Activated CD4-positive, alpha-beta T cell treated with anti-CD3 and anti-CD28 coated beads, Interleukin-2, amount 10 ng/mL, durations not matched to agents 24 days and 14 days (primary cell): ENCODE results near the gene PSTPIP1. TPM values are rescaled to one million over a fixed set of nuclear protein-coding genes. Genes with fewer than 3 reads are reported as not detected.

Experiments
- DNase-seq: peaks from one replicate; pipeline ENCODE4 v3.0.0; 2022
- H3K27ac Mint-ChIP-seq: one replicate; pipeline ENCODE4 v1.8.0; 2022; ENCODE audit warnings: mild to moderate bottlenecking, mixed read lengths
- H3K27me3 Mint-ChIP-seq: one replicate; pipeline ENCODE4 v1.8.0; 2022; ENCODE audit warnings: mixed read lengths
- H3K36me3 Mint-ChIP-seq: one replicate; pipeline ENCODE4 v1.8.0; 2022; ENCODE audit warnings: low read depth, mild to moderate bottlenecking, mixed read lengths
- H3K4me1 Mint-ChIP-seq: one replicate; pipeline ENCODE4 v1.8.0; 2021; ENCODE audit warnings: mixed read lengths
- H3K4me3 Mint-ChIP-seq: one replicate; pipeline ENCODE4 v1.8.0; 2022; ENCODE audit warnings: mild to moderate bottlenecking, moderate library complexity, mixed read lengths
- H3K9me3 Mint-ChIP-seq: one replicate; pipeline ENCODE4 v1.8.0; 2021; ENCODE audit warnings: mixed read lengths
- intact Hi-C: fragments of 100-400 bp; cut with micrococcal nuclease; formaldehyde crosslinking; loops from one replicate; pipeline ENCODE4 v1.15.1; 2023
- total RNA-seq: library from RNA; stranded (reverse); gene quantifications from 2 replicates; pipeline ENCODE4 v1.2.3, GENCODE V29; 2022

Gene PSTPIP1
- total RNA-seq, 1 donor from 2014 or later: 182 TPM

DNA sequence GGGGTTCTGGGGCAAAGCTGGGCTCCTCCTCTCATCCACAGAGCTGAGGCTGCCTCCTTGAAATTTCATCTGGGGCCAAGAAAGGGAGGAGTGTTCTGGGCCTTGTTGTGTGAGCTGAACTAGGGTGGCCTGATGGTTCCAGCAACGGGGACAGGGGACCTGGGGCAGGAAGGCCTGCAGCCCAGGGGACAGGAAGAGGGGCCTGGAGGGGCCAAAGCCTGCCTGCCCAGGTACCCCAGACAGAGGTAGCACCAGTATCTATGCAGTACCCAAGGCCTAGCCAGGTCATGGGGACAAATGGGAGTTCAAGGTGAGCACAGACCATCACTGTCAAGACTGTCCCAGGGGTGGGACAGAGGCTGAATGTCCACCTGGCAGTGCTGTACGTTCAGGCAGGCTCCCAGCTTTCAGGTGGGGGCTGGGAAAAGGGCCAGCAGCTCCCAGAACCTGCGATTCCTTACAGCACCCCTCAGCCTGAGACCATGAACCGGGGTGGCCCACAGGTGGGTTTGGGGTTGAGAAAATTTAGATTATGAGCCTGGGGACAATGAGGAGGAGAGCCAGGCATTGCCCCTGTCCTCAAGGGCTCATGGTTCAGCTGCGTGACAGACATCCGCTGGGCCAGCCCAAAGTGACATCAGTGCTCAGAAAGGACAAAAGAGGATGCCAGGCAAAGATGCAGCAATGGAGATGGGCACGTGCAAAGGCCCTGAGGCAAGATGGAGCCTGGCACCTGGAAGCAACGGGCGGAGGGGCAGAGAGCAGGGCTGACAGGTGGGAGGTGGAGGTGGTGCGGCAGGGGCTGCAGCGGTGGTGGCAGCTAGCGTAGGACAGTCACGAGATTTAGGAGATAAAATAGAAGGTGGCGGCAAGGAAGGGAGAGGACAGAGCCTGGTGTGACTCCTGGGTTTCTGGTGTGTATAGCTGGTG is 28.0 kb downstream of the PSTPIP1 start:
- no peak for DNase-seq
- peak overlapping the region; percentile 98 for H3K27ac Mint-ChIP-seq
- peaks cover 67% of the 10 kb centered on the region for H3K36me3 Mint-ChIP-seq
- intact Hi-C loops: loop anchor here (1.0 kb wide), 2 partner anchors 9 to 20 kb away; no protein-coding TSS in a partner anchor
- peak overlapping the region; percentile 77 for H3K4me3 Mint-ChIP-seq
- peaks cover 64% of the 10 kb centered on the region for H3K4me1 Mint-ChIP-seq
- no peaks in the 10 kb centered on the region for H3K27me3 Mint-ChIP-seq
- H3K9me3 Mint-ChIP-seq: no peaks in the 10 kb centered on the region

DNA sequence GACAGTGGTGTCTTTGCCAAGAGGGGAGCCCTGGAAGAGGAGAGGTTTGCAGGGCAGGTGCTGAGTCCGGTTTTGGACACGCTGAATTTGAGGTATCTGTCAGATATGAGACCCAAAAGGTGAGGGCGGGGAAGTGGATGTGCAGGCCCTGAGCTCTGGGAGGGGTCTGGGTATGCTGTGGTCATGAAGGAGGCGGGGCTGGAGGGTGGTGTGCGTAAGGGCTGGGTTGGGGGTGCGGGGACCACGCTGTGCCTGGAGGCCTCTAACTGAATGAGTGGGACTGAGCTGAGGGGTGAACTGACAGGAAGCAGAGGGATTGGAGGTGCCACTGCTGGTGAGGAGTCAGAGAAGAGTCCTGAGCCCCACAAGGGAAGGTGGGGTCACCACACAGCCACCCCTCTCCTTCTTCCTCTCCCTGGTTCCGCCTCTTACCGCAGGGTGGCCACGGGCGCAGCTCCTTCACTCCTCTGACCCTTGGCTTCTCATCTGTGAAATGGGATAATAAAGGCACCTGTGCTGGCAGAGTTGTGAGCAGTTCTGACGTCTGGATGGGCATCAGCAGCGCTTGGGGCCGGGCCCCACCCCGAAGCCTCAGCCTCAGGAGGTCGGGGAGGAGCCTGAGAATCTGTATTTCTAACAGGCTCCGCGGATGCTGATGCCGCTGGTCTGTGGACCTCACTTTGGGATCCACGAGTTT is 28.8 kb downstream of the PSTPIP1 start:
- H3K4me1 Mint-ChIP-seq: peaks cover 57% of the 10 kb centered on the region
- no peaks in the 10 kb centered on the region for H3K9me3 Mint-ChIP-seq
- H3K27me3 Mint-ChIP-seq: no peaks in the 10 kb centered on the region
- H3K4me3 Mint-ChIP-seq: peak overlapping the region; percentile 18
- DNase-seq: no peak
- H3K27ac Mint-ChIP-seq: peak overlapping the region; percentile 98
- intact Hi-C loops: loop anchor here (1.0 kb wide), 1 partner anchor 50 kb away; no protein-coding TSS in a partner anchor
- H3K36me3 Mint-ChIP-seq: peaks cover 62% of the 10 kb centered on the region

DNA sequence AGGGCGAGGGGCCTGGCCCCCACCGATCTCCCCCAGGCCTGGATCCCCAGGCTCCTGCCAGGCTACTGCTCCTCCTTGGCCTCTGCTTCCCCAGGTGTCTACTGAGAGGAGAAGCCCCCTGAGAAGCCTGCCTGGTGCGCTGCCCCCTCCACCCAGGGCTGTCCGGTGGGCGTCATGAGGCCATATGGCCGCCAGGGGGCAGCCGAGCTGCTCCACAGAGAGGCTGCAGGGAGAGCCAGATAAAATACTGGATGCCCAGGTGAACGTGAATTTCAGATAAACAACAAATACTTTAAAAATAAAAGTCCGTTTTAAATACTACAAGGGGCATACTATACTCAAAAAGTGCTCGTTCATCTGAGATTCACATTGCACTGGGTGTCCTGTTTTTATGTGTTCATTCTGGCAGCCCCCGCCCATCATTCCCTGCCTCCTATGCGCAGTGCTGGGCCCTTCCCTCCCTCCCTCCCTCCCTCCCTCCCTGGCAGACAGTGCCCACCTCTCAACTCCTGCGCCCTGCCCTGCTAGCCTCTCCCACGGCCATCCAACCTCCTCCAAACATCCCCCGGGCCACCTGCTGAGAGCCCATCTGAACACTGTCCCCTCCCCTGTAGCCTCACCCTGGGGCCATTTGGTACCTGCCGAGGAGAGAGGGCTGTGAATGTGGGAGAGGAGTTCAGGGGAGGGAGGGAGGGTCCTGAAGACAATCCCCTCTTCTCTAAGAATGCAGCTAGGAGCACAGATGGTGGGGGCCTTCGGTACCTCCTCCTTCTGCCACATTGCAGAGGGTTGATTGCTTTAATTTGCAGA is 29.6 kb downstream of the PSTPIP1 start:
- Mint-ChIP-seq H3K27me3 (no peaks in the 10 kb centered on the region), H3K27ac (peak overlapping the region; percentile 98), H3K4me3 (no peak overlapping the region), H3K36me3 (peaks cover 63% of the 10 kb centered on the region), H3K4me1 (peaks cover 52% of the 10 kb centered on the region), H3K9me3 (no peaks in the 10 kb centered on the region)
- intact Hi-C loops: loop anchor here (1.0 kb wide), 1 partner anchor 51 kb away; no protein-coding TSS in a partner anchor
- peak; percentile 91 for DNase-seq

DNA sequence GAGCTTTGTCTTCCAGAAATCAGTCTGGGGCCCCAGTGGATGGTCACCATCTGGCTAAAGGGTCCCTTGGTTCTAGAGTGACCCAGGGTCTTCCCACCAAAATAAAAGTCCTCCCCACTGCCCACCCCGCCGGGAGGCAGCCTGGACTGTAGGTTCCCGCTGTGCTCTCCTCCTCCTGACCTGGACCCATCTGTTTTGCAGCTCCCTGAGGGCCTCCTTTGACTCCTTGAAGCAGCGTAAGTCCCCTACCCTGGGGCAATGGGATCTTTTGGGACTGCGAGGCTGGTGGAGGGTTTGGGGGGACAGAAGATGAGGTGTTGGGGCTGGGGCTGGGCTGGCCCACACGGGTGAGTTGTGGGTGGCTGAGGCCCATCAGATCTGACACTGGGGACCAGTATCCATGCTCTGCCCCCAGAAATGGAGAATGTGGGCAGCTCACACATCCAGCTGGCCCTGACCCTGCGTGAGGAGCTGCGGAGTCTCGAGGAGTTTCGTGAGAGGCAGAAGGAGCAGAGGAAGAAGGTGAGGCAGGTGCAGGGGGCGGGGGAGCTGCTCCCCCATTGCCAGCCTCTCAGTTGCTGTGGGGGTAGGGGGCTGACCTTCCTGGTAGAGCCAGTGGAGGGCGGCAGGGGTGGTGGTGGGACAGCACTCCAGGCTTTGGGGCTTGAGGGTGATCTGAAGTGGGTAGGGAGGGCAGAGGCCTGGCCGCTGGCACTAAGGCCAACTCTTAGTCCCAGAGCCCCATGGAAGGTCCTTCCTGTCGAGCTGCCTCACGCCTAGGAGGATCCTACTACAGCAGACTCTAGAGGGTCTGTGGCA is 30.4 kb downstream of the PSTPIP1 start:
- H3K27me3 Mint-ChIP-seq: no peaks in the 10 kb centered on the region
- H3K9me3 Mint-ChIP-seq: no peaks in the 10 kb centered on the region
- peaks cover 44% of the 10 kb centered on the region for H3K4me1 Mint-ChIP-seq
- peak overlapping the region; percentile 39 for H3K27ac Mint-ChIP-seq
- no peak overlapping the region for H3K4me3 Mint-ChIP-seq
- intact Hi-C loops: no loop called here
- peaks cover 63% of the 10 kb centered on the region for H3K36me3 Mint-ChIP-seq
- no peak for DNase-seq

DNA sequence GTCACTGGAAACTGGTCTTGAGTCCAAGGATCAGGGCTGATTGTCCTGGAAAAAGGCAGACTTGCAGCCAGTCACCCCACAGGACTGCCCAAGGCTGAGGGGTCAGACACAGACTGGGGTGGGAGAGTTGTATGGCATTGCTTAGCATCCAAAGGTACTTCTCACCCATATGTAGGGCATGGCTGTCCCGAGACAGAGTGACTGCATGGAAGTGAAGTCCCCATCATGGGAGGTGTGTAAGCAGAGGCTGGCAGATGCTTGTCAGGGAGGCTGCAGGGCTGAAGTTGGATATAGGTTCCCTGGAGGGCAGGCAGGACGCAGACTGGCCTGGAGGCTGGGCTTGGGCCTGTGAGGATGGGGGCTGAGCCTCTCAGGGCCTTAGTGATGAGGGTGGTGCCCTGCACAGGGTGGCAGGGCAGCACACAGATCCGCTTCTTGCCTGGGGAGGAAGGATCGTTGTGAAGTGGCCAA is 31.1 kb downstream of the PSTPIP1 start:
- intact Hi-C loops: no loop called here
- Mint-ChIP-seq H3K4me1 (peaks cover 40% of the 10 kb centered on the region), H3K4me3 (no peak overlapping the region), H3K36me3 (peaks cover 62% of the 10 kb centered on the region), H3K27me3 (no peaks in the 10 kb centered on the region), H3K27ac (peak overlapping the region; percentile 58), H3K9me3 (no peaks in the 10 kb centered on the region)
- no peak for DNase-seq

DNA sequence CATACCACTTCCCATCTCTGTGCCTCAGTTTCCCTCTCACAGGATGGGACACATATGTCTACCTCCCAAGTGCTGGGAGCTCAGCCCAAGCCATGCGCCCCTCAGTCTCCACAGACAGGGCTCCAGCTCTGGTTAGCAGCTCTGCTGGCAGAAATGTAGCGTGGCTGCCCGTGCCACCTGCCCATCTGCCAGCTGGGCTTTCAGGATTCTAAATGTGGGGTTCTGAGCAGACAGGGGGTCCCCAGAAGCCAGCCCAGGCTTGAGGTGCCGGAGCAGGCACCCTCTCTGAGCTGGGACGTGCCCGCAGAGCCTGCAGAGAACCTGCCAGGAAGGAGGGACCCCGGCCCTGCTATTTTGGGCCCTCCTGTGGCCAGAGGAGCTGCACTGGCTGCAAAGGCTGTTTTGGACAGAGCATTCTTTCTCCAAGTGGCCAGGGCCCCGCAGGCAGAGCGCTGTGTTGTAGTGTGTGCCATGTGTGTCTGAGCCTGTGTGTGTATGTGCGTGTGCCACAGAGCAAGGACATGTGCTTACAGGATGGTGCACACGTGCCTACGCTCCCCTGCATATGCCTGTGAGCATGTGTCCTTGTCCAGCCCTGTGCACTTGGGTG is 31.7 kb downstream of the PSTPIP1 start:
- H3K27ac Mint-ChIP-seq: peak overlapping the region; percentile 53

DNA sequence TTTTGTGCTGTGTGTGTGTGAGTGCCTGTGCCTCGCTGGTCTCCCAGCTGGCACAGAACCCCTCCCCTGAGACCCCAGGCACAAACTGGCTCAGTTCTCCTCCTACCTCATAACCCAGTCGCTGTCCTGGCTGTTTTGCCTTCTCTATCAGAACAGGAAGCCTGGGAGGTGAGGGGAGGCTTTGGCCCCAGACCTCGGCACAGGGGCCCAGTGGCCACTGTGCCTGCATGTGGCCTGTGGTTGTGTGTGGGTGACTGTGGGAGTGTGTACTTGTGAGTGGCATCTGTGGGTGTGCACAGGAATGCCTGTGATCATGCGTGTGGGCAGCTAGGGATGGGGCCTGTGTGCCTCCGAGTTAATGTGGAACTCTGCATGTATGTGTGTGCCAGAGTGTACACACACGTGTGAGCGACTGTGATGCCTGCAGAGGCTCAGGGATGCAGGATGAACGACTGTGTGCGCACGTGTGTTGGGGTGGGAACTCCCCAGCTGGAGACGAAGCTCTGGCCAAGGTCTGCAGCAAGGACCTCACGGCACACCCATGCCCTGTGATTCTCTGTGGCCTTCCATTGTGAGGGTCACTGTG is 32.3 kb downstream of the PSTPIP1 start:
- H3K27ac Mint-ChIP-seq: peak overlapping the region; percentile 53
- intact Hi-C loops: no loop called here

More for the DNA sequence above, 31.7 kb downstream of the PSTPIP1 start:
- no peak overlapping the region for H3K4me3 Mint-ChIP-seq
- no peaks in the 10 kb centered on the region for H3K9me3 Mint-ChIP-seq
- H3K27me3 Mint-ChIP-seq: no peaks in the 10 kb centered on the region
- H3K36me3 Mint-ChIP-seq: peaks cover 65% of the 10 kb centered on the region
- peaks cover 34% of the 10 kb centered on the region for H3K4me1 Mint-ChIP-seq
- intact Hi-C loops: no loop called here
- no peak for DNase-seq

DNA sequence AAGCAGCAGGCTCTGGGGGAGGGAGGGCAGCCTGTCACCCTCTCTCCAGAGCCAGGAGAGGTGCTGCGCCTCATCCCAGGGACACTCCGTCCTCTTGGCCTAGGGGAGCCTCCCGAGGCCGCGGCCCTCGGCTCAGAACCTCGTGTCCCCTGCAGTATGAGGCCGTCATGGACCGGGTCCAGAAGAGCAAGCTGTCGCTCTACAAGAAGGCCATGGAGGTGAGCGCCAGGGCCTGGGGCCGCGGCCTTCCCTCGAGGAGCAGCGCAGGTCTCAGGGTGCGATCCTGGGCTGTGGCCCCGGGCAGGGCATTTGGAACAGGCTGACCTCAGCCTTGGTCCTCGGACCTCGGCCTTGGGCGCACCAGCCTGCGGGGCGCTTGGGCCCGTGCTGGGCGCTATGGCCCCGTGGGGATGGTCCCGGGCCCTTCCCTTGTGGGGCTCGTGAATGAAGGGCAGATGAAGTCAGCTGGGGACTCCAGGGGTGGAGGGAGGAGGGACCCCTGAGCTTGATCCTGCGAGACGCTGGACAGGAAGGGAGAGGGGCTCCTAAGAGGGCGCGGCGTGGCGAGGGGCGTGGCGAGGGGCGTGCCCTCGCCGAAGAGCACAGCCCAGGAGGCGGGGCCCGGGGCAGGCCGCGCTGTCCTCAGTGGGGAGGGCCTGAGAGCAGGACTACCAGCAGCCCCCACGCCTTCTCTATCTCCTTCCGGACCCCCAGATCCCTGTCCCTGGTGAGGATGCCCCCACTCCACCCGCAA is 32.9 kb downstream of the PSTPIP1 start:
- H3K36me3 Mint-ChIP-seq: peaks cover 61% of the 10 kb centered on the region
- no peak overlapping the region for H3K27ac Mint-ChIP-seq
- DNase-seq: no peak
- H3K4me3 Mint-ChIP-seq: no peak overlapping the region
- H3K9me3 Mint-ChIP-seq: no peaks in the 10 kb centered on the region
- no peaks in the 10 kb centered on the region for H3K27me3 Mint-ChIP-seq
- peaks cover 23% of the 10 kb centered on the region for H3K4me1 Mint-ChIP-seq
- intact Hi-C loops: no loop called here

More for the DNA sequence above, 32.3 kb downstream of the PSTPIP1 start:
- Mint-ChIP-seq H3K9me3 (no peaks in the 10 kb centered on the region), H3K36me3 (peaks cover 64% of the 10 kb centered on the region), H3K27me3 (no peaks in the 10 kb centered on the region), H3K4me3 (no peak overlapping the region), H3K4me1 (peaks cover 28% of the 10 kb centered on the region)
- no peak for DNase-seq

DNA sequence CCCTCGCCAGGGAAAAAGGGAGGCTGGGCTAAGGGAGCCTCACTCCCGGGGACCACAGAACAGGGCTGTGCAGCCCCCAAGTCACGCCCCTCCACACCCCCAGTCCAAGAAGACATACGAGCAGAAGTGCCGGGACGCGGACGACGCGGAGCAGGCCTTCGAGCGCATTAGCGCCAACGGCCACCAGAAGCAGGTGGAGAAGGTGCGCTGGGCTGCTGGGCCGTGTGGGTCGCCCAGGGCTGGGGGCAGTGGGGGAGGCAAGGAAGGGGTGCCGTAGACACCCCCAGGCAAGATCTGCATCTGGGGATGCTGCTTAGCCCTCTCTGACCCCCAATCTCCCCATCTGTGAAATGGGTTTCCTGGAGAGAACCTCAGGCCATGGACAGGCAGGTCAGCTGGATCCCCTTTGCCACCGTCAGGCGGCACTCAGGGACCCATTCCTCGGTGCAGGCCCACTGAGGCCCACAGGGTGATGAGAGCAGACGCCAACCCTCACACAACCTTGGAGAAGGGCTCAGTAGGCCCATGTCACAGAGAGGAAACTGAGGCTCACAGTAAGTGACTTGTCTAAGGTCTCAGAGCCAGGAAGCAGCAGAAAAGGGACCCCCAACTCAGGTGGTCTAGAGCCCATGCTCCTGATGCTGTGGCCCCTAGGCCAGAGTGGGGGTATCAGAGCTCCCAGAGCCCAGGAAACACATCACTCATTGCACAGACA is 33.7 kb downstream of the PSTPIP1 start:
- intact Hi-C loops: no loop called here
- Mint-ChIP-seq H3K36me3 (peaks cover 57% of the 10 kb centered on the region), H3K27ac (no peak overlapping the region), H3K27me3 (no peaks in the 10 kb centered on the region), H3K9me3 (no peaks in the 10 kb centered on the region), H3K4me3 (no peak overlapping the region), H3K4me1 (peaks cover 15% of the 10 kb centered on the region)
- no peak for DNase-seq

DNA sequence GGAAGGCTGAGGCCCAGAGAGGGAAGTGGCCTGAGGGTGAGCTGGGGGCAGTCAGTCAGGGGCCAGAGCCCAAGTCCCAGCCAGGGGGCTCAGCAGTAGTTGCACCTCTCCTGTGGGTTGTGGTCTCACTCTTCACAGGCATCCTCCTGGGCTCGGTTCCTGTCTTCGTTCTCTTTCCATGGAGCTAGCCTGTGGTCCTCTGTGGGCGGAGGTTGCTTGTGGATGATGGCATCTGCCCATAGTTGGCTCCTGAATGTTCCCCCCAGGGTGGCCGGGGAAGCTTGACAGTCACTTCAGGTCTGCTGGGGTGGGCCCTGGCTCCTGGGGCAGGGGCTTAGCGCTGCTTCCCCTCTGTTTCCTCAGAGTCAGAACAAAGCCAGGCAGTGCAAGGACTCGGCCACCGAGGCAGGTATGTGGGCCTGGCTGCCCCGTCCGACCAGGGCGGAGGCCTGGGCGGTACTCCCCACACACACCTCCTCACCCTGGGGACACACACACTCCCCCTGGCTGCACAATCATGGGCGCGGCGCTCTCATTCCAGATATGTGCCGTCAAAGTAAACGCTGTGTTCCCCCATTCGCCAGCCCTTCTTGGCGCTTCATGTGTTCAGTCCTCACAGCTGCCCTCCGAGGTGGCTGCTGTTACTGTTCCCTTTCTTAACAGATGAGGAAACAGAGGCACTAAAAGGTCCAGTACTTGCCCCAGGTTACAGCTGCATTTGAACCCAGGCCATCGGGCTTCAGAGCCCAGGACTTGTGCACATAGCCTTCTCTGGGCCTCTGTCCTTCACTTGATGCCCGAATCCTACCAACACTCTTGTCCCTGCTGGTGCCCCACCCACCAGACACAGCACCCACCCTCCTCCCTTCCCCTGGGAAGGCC is 34.5 kb downstream of the PSTPIP1 start:
- intact Hi-C loops: no loop called here
- no peak overlapping the region for H3K4me3 Mint-ChIP-seq
- no peak for DNase-seq
- no peaks in the 10 kb centered on the region for H3K27me3 Mint-ChIP-seq
- H3K27ac Mint-ChIP-seq: no peak overlapping the region
- peaks cover 59% of the 10 kb centered on the region for H3K36me3 Mint-ChIP-seq
- no peaks in the 10 kb centered on the region for H3K9me3 Mint-ChIP-seq
- H3K4me1 Mint-ChIP-seq: peaks cover 9% of the 10 kb centered on the region
